ENCODE measurements around the gene WDR1. TPM values are rescaled to one million over a fixed set of nuclear protein-coding genes. Genes with fewer than 3 reads are reported as not detected.

Gene WDR1
- total and polyA plus RNA-seq, 10 of the 15 experiments (the other 5 are each of a cell fraction or from before 2014, with no cell fraction given): 28.5 to 397 (median 290) TPM

DNA sequence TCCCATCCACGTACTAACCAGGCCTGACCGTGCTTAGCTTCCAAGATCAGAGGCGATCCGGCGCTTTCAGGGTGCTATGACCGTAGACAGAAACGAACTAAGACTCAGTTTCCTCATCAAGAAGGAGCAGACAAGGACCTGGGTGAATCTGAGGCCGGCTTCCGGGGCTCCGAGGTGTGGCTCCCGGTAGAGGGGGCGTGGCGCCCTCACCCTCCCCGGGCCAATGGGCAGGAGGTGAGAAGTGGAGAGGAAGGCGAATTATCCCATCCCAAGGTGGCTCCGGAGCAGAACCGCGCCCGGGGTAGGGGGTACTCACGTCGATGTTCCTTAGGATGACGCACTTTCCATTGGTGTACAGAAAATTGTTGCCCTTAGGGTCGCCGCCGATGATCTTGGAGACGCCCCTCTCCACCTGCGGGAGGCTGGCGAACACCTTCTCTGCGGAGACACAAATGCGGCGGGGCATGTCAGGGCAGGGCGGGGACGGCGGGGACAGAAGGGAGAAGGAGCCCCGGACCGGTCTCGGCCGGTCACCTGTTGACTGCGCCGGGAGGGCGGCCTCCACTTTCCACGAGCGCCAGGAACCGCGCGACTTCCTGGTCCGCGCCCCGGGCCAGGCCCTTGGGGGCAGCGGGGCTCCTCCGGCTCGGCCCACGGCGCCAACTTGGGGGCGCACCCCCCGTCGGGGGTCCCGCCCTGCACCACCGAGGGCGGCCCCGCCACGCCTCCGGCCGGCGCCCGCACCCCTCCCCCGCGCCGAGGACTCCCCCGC, 616 bp downstream of the WDR1 start (continued):
- no peak for TF ChIP-seq ETV6 (conservative IDR thresholded peaks at IDR 0.05 in 1 of 2, IDR thresholded peaks at IDR 0.05 in 1 of 2; ENCODE audit: borderline replicate concordance in 1 of 2, low read depth in 1 of 2)
- TF ChIP-seq, protein P1, sequence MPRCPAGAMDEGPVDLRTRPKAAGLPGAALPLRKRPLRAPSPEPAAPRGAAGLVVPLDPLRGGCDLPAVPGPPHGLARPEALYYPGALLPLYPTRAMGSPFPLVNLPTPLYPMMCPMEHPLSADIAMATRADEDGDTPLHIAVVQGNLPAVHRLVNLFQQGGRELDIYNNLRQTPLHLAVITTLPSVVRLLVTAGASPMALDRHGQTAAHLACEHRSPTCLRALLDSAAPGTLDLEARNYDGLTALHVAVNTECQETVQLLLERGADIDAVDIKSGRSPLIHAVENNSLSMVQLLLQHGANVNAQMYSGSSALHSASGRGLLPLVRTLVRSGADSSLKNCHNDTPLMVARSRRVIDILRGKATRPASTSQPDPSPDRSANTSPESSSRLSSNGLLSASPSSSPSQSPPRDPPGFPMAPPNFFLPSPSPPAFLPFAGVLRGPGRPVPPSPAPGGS (IDR thresholded peaks at IDR 0.05; ENCODE audit: borderline replicate concordance, insufficient read depth, low read depth, low read length, poor library complexity, severe bottlenecking): no peak
- TF ChIP-seq SIN3A (IDR thresholded peaks at IDR 0.05; ENCODE audit: low read depth, low read length): no peak; the same call in none of the 2 replicates
- peak in 1 of 2 experiments; percentile 25; a peak in 1 of 4 replicates for TF ChIP-seq IKZF2 (IDR thresholded peaks at IDR 0.05)
- peak; percentile 14 for TF ChIP-seq MEF2B (IDR thresholded peaks at IDR 0.05; ENCODE audit: partially characterized antibody, poor library complexity, severe bottlenecking)
- TF ChIP-seq CEBPB (IDR thresholded peaks at IDR 0.05; ENCODE audit: borderline replicate concordance in 1 of 2, low read depth in 2 of 2, low read length in 2 of 2): no peak
- TF ChIP-seq SIX5 (IDR thresholded peaks at IDR 0.05; ENCODE audit: low read depth, low read length, severe bottlenecking): no peak
- TF ChIP-seq NFYA (IDR thresholded peaks at IDR 0.05; ENCODE audit: borderline replicate concordance, low read depth, low read length): no peak
- TF ChIP-seq ATF7 (IDR thresholded peaks at IDR 0.05; ENCODE audit: low read depth): no peak
- TF ChIP-seq STAT3 (IDR thresholded peaks at IDR 0.05; ENCODE audit: low read depth, low read length): no peak
- TF ChIP-seq RCOR1 (conservative IDR thresholded peaks at IDR 0.05; ENCODE audit: low read depth, low read length): no peak
- TF ChIP-seq ZBTB33 (IDR thresholded peaks at IDR 0.05): no peak
- 0 out of 2 replicates have a peak, but pooled peaks have one; percentile 23 for TF ChIP-seq CHD1 (IDR thresholded peaks at IDR 0.05; ENCODE audit: low read depth, low read length)
- TF ChIP-seq SUZ12 (IDR thresholded peaks at IDR 0.05; ENCODE audit: unreplicated experiment): no peak
- no peak for TF ChIP-seq TARDBP (IDR thresholded peaks at IDR 0.05; ENCODE audit: borderline replicate concordance)
- TF ChIP-seq E2F8 (IDR thresholded peaks at IDR 0.05; ENCODE audit: low read depth, partially characterized antibody): no peak
- TF ChIP-seq MYB (IDR thresholded peaks at IDR 0.05; ENCODE audit: borderline replicate concordance, low read depth, low read length): no peak
- 0 out of 2 replicates have a peak, but pooled peaks have one; percentile 51 for TF ChIP-seq POLR2AphosphoS2 (IDR thresholded peaks at IDR 0.05; ENCODE audit: low read depth, low read length)
- TF ChIP-seq HDAC6 (IDR thresholded peaks at IDR 0.05; ENCODE audit: unreplicated experiment): no peak
- TF ChIP-seq YBX1 (IDR thresholded peaks at IDR 0.05): no peak
- no peak for TF ChIP-seq SREBF2 (IDR thresholded peaks at IDR 0.05; ENCODE audit: low read length)
- no peak for TF ChIP-seq ATF3 (IDR thresholded peaks at IDR 0.05; ENCODE audit: borderline replicate concordance, extremely low read depth, low read depth, low read length)
- TF ChIP-seq BACH1 (IDR thresholded peaks at IDR 0.05; ENCODE audit: borderline replicate concordance): no peak

Measured in GM12878 (cell line).